Stimulated activated CD8-positive, alpha-beta memory T cell treated with anti-CD3 and anti-CD28 coated beads, Interleukin-15, amount 100 ng/mL, for 4 hours (primary cell): ENCODE results near the gene OTULINL.
"Not testable (repeated sequence)": the region's sequence is repeated elsewhere in the genome, so short reads cannot be mapped to it uniquely, and the experiment has no call there.

Source experiments
- DNase-seq, 2 donors: peaks; one replicate each; pipeline ENCODE4 v3.0.0-alpha.2; 2020; ENCODE audit warnings: low read depth in 2 of 2

Gene OTULINL

GRCh38 chr5:14581106-14581890 is at the start of gene OTULINL:
OTULINL (plus strand) TSS chr5:14581792; CDS start chr5:14581895, 103 bp downstream.
- peak; percentile 78 to 79 for DNase-seq

- no peak for DNase-seq
Measured at GRCh38 chr5:14532180-14532579, 49.4 kb upstream of the OTULINL start.

GRCh38 chr5:14534773-14535172 is 46.8 kb upstream of the OTULINL start:
- DNase-seq, result no peak

GRCh38 chr5:14545308-14545707 is 36.3 kb upstream of the OTULINL start:
- DNase-seq, result no peak

- no peak for DNase-seq
Measured at GRCh38 chr5:14545862-14546261, 35.7 kb upstream of the OTULINL start.

GRCh38 chr5:14547666-14548065 is 33.9 kb upstream of the OTULINL start:
- no peak for DNase-seq

- DNase-seq, result no peak
Measured at GRCh38 chr5:14551211-14551610, 30.4 kb upstream of the OTULINL start.

GRCh38 chr5:14552017-14552416 is 29.6 kb upstream of the OTULINL start:
- no peak for DNase-seq

- DNase-seq, result not testable (repeated sequence)
Measured at GRCh38 chr5:14554288-14554687, 27.3 kb upstream of the OTULINL start.

GRCh38 chr5:14556015-14556414 is 25.6 kb upstream of the OTULINL start:
- no peak for DNase-seq

GRCh38 chr5:14557203-14557770 is 24.3 kb upstream of the OTULINL start:
- DNase-seq, result no peak

- DNase-seq, result no peak
Measured at GRCh38 chr5:14557791-14558415, 23.7 kb upstream of the OTULINL start.

GRCh38 chr5:14560091-14560595 is 21.4 kb upstream of the OTULINL start:
- DNase-seq, result no peak

- no peak for DNase-seq
Measured at GRCh38 chr5:14561741-14562140, 19.9 kb upstream of the OTULINL start.

GRCh38 chr5:14568333-14568732 is 13.3 kb upstream of the OTULINL start:
- no peak for DNase-seq

GRCh38 chr5:14569948-14570691 is 11.5 kb upstream of the OTULINL start:
- no peak for DNase-seq

- no peak for DNase-seq
Measured at GRCh38 chr5:14571901-14572300, 9.7 kb upstream of the OTULINL start.

- no peak for DNase-seq
Measured at GRCh38 chr5:14572385-14572784, 9.2 kb upstream of the OTULINL start.

GRCh38 chr5:14572836-14573235 is 8.8 kb upstream of the OTULINL start:
- no peak for DNase-seq

- no peak for DNase-seq
Measured at GRCh38 chr5:14574096-14574495, 7.5 kb upstream of the OTULINL start.

- no peak for DNase-seq
Measured at GRCh38 chr5:14574891-14575508, 6.6 kb upstream of the OTULINL start.

- no peak for DNase-seq
Measured at GRCh38 chr5:14576206-14576605, 5.4 kb upstream of the OTULINL start.
